ENCODE measurements around the gene CDKN2A. TPM values are rescaled to one million over a fixed set of nuclear protein-coding genes. Genes with fewer than 3 reads are reported as not detected.

Gene CDKN2A
- total RNA-seq, 1 experiment from 2014 or later, result 0.35 TPM

GRCh38 chr9:21993007-21993406, 1.2 kb downstream of the CDKN2A start:
- peaks cover 54% of the 10 kb centered on the region for H3K27me3 ChIP-seq (ENCODE audit: insufficient read depth, low read length)
- no peak overlapping the region for H3K27ac ChIP-seq (ENCODE audit: insufficient read length, low read depth, low read length)
- no peak overlapping the region for H2BK120ac ChIP-seq (ENCODE audit: low read depth, low read length, poor library complexity, severe bottlenecking)
- Mint-ChIP-seq H3K4me3 (peak overlapping the region in 1 of 2 experiments; percentile 75; a peak in 2 of 5 replicates), H3K27me3 (ENCODE audit: low read depth) (peaks cover 97% of the 10 kb centered on the region), H3K36me3 (ENCODE audit: insufficient read depth in 1 of 3, low read depth in 3 of 3) (no peaks in the 10 kb centered on the region), H3K27ac (no peak overlapping the region), H3K9me3 (peaks cover 0 to 2% of the 10 kb centered on the region in 2 experiments; a peak in 1 of 5 replicates), H3K4me1 (peaks cover 32 to 56% of the 10 kb centered on the region in 2 experiments)
- no peak overlapping the region for H4K91ac ChIP-seq (ENCODE audit: insufficient read length, low read depth, low read length)
- no peak overlapping the region for H2BK5ac ChIP-seq (ENCODE audit: insufficient read length, low read length)
- H3K18ac ChIP-seq (ENCODE audit: insufficient read length, low read depth, low read length), result no peak overlapping the region
- no CpG with 5 or more reads among the region's 4 CpGs for WGBS (ENCODE audit: extremely low coverage, insufficient read length, low lambda C conversion rate)
- H3K23ac ChIP-seq (ENCODE audit: insufficient read length, low read depth, low read length), result no peak overlapping the region
- no peak overlapping the region for H3K9ac ChIP-seq (ENCODE audit: extremely low read depth, insufficient read length, low read length)
- DNase-seq, result no peak
- no peak overlapping the region for H2AK5ac ChIP-seq (ENCODE audit: insufficient read length, low read length)
- no peak overlapping the region for H2BK15ac ChIP-seq (ENCODE audit: low read depth, low read length)
- H3K79me1 ChIP-seq (ENCODE audit: insufficient read depth, low read depth, low read length, poor library complexity, severe bottlenecking), result no peaks in the 10 kb centered on the region
- H4K8ac ChIP-seq (replicated peaks; ENCODE audit: insufficient read length, low read depth, low read length), result no peak overlapping the region
- H3K56ac ChIP-seq (ENCODE audit: insufficient read length, low read depth, low read length), result no peak overlapping the region
- no peak overlapping the region for H2BK12ac ChIP-seq (ENCODE audit: insufficient read length, low read depth, low read length)
- no peak overlapping the region for H3T11ph ChIP-seq (ENCODE audit: low read length)
- no peak for TF ChIP-seq CTCF (conservative IDR thresholded peaks at IDR 0.05)
- H4K20me1 ChIP-seq (ENCODE audit: control insufficient read depth, insufficient read depth, insufficient read length), result peaks cover 4% of the 10 kb centered on the region
- H3K23me2 ChIP-seq (ENCODE audit: insufficient read length, low read depth, low read length, poor library complexity, severe bottlenecking), result peaks cover 23% of the 10 kb centered on the region
- no peak overlapping the region for H2AFZ ChIP-seq (ENCODE audit: low read length)
- H3K14ac ChIP-seq (ENCODE audit: insufficient read depth, low read length), result no peak overlapping the region
- no peaks in the 10 kb centered on the region for H3K9me3 ChIP-seq (ENCODE audit: control insufficient read depth, low read depth, low read length)
- H3K4me2 ChIP-seq (ENCODE audit: insufficient read depth, insufficient read length, low read length), result peak overlapping the region; percentile 87
- no peaks in the 10 kb centered on the region for H3K79me2 ChIP-seq (ENCODE audit: insufficient read depth, low read length)
- H3K4ac ChIP-seq (ENCODE audit: low read depth, low read length), result no peak overlapping the region
- H2BK20ac ChIP-seq (ENCODE audit: low read depth, low read length, poor library complexity, severe bottlenecking), result no peak overlapping the region
- H3K4me1 ChIP-seq (ENCODE audit: insufficient read depth, low read length), result peaks cover 4% of the 10 kb centered on the region; the same call in 1 of the 2 replicates
- H4K5ac ChIP-seq (ENCODE audit: insufficient read length, low read depth, low read length), result no peak overlapping the region

All from H9 (cell line).